Lower leg skin (tissue), 4 donors: ENCODE data around the gene PLEKHO2. TPM values are rescaled to one million over a fixed set of nuclear protein-coding genes. Genes with fewer than 3 reads are reported as not detected.
"Not testable (repeated sequence)": the region's sequence is repeated elsewhere in the genome, so short reads cannot be mapped to it uniquely, and the experiment has no call there.

Source experiments
- DNase-seq, 2 donors: peaks; one replicate each; pipeline ENCODE4 v3.0.0-alpha.2; 2019; ENCODE audit warnings: low spot score in 2 of 2
- H3K4me3 ChIP-seq: fragments of 200-600 bp; sonication (generic); 2 replicates; pipeline ENCODE4 v1.5.1; 2017; ENCODE audit warnings: mild to moderate bottlenecking, low read depth; ENCODE audit not compliant: poor library complexity, severe bottlenecking
- CTCF ChIP-seq, 3 donors: fragments of 450-650 bp; IDR thresholded peaks; one replicate each; pipeline ENCODE4 v1.5.1; 2016; ENCODE audit warnings: antibody characterized with exemption in 3 of 3, mild to moderate bottlenecking in 3 of 3, moderate library complexity in 2 of 3
- POLR2A ChIP-seq, 2 donors: fragments of 450-650 bp; IDR thresholded peaks; one replicate each; pipeline ENCODE4 v1.6.1; 2016 to 2017; ENCODE audit warnings: antibody characterized with exemption in 2 of 2, mild to moderate bottlenecking in 1 of 2, moderate library complexity in 1 of 2
- WGBS, 2 donors: methylation state at CpG; one replicate each; pipeline ENCODE4 v1.1.5; 2018; 5-methylcytosine and 5-hydroxymethylcytosine counted together
- intact Hi-C: fragments of 100-400 bp; cut with DNase I; formaldehyde crosslinking; loops from one replicate; pipeline ENCODE4 v1.15.0; 2023; ENCODE audit warnings: low total_unique reads
- total RNA-seq, 4 donors: library from RNA; depleted of rRNA; stranded (reverse); fragments of >200 nt; gene quantifications; one replicate each; pipeline ENCODE4 v1.1.0, GENCODE V29; 2016

PLEKHO2 gene
- total RNA-seq, 4 donors from 2014 or later = 5.7 to 15.6 (median 7.3) TPM

GRCh38 chr15:64808785-64809453, 32.8 kb upstream of the PLEKHO2 start:
- intact Hi-C loops = loop anchor here (1.0 kb wide), 1 partner anchor 77 kb away; no protein-coding TSS in a partner anchor
- DNase-seq = no peak
- no peak for TF ChIP-seq CTCF (IDR thresholded peaks at IDR 0.05)
- no peak for TF ChIP-seq POLR2A (IDR thresholded peaks at IDR 0.05)
- WGBS, 2 donors = 73 to 75% methylated on average over 10 of the region's 10 CpGs
- no peak overlapping the region for H3K4me3 ChIP-seq

DNA sequence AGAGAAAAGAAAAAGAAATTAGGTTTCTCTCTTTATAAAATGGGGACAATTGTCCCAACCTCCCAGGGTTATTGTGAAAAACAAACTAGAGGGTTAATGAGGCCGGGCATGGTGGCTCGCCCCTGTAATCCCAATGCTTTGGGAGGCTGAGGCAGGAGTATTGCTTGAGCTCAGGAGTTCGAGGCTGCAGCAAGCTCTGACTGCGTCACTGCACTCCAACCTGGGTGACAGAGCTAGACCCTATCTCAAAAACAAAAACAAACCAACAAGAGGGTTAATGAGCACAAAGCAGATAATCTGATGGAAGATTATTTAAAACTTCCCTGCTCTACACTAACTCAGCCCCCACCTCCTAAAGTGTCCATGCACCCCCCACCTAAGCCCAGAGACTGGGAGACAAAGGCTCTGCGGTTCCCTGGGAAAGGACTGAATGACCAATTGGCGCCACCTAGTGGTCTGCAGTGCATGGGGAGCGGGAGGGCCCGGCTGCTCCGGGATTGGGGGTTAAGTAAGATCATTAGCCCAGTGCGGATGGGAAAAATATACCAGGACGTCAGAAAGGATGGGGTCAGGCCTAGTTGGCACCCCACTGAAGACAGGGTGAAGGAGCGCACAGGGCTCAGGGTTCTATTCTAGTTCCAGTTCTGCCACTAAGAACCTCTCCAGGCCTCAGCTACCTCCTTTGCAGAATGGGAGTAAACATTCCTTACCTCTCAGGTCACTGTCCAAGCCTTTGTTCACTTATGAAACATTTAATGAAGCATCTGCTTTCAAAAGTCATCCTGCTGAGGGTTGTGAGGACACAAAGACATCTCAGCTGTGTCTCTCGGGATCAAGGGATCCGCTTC, 31.8 kb upstream of the PLEKHO2 start:
- intact Hi-C loops = no loop called here
- no peak overlapping the region for H3K4me3 ChIP-seq
- WGBS, 2 donors = 30 to 34% methylated on average over 14 of the region's 14 CpGs
- TF ChIP-seq POLR2A (IDR thresholded peaks at IDR 0.05) = no peak
- TF ChIP-seq CTCF (IDR thresholded peaks at IDR 0.05) = no peak
- peak; percentile 68 to 95 for DNase-seq

DNA sequence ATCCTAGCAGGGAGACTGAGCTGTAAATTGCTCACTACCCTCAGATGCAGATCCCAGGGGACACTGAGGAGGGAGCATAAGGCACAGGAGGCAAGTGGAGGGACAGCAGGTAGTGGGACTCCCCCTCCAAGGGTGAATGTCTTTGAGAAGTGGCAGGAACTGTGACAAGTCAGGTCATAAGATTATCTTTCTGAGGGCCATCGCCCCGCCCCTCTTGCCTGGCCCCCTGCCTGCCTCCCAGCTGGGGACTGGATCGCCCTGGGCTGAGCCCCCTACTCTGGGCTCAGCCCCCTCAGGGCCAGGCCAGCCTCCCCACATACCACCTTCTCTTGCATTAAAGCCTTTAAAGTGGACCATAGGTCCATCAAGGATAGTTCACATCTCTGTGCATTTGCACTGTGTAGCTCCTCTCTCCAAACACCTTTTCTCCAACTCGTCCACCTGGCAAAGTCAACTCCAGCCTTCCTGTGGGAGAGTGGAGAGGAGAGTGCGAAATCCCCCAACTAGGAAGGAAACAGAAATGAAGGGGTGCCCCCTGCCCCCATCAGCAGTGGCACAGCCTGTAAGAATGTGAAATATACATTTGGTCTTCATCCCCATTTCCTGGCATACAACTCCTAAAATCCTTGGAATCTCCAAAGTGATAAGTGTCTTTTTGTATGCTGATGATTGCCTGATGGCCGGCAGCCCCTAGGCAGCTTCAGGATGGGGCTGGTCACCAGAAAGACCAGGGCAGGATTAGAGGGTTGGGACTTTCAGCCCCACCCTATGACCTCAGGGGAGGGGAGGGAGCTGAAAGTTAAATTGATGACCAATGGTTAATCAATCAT, 31.0 kb upstream of the PLEKHO2 start:
- 71 to 77% methylated on average over 6 of the region's 6 CpGs for WGBS, 2 donors
- intact Hi-C loops = no loop called here
- no peak for DNase-seq
- TF ChIP-seq POLR2A (IDR thresholded peaks at IDR 0.05) (no peak), CTCF (IDR thresholded peaks at IDR 0.05) (no peak)
- H3K4me3 ChIP-seq = no peak overlapping the region

GRCh38 chr15:64813075-64813474, 28.6 kb upstream of the PLEKHO2 start:
- TF ChIP-seq CTCF (IDR thresholded peaks at IDR 0.05) (no peak), POLR2A (IDR thresholded peaks at IDR 0.05) (no peak)
- H3K4me3 ChIP-seq = no peak overlapping the region
- WGBS, 2 donors = 81 to 94% methylated on average over 6 of the region's 6 CpGs
- intact Hi-C loops = no loop called here
- DNase-seq = no peak

GRCh38 chr15:64814283-64814682, 27.4 kb upstream of the PLEKHO2 start:
- DNase-seq, H3K4me3 ChIP-seq, intact Hi-C loops: not testable (repeated sequence)
- WGBS, 2 donors = 92 to 98% methylated on average over 8 of the region's 8 CpGs

GRCh38 chr15:64814965-64815364, 26.8 kb upstream of the PLEKHO2 start:
- intact Hi-C loops, DNase-seq, H3K4me3 ChIP-seq: not testable (repeated sequence)
- WGBS, 2 donors = 77 to 81% methylated on average over 4 of the region's 4 CpGs
